HEK293 (cell line): ENCODE results near the gene OR2L13.

Experiments
- HOXA7 ChIP-seq: sonication (generic); formaldehyde crosslinking; IDR thresholded peaks from 2 replicates; pipeline ENCODE4 v1.8.1; 2022; ENCODE audit warnings: missing genetic modification reagents, borderline replicate concordance
- ZBTB8A ChIP-seq: fragments of 450-650 bp; formaldehyde crosslinking; IDR thresholded peaks from 2 replicates; pipeline ENCODE4 v1.5.1; 2016; ENCODE audit warnings: missing biosample characterization, missing genetic modification characterization
- ZNF394 ChIP-seq: fragments of 450-650 bp; formaldehyde crosslinking; IDR thresholded peaks from 2 replicates; pipeline ENCODE4 v1.5.1; 2016; ENCODE audit warnings: missing biosample characterization, missing genetic modification characterization, mild to moderate bottlenecking, moderate library complexity, borderline replicate concordance
- ZNF560 ChIP-seq: fragments of 450-650 bp; formaldehyde crosslinking; IDR thresholded peaks from 2 replicates; pipeline ENCODE4 v1.5.1; 2017; ENCODE audit warnings: missing biosample characterization, missing genetic modification characterization, borderline replicate concordance
- ZNF621 ChIP-seq: fragments of 450-650 bp; formaldehyde crosslinking; IDR thresholded peaks from 2 replicates; pipeline ENCODE4 v1.5.1; 2017; ENCODE audit warnings: missing biosample characterization, missing genetic modification characterization
- ZNF658 ChIP-seq: fragments of 450-650 bp; formaldehyde crosslinking; IDR thresholded peaks from 2 replicates; pipeline ENCODE4; 2016; ENCODE audit warnings: missing biosample characterization, missing genetic modification characterization
- ZNF776 ChIP-seq: fragments of 450-650 bp; formaldehyde crosslinking; IDR thresholded peaks from 2 replicates; pipeline ENCODE4 v1.5.0; 2017; ENCODE audit warnings: missing biosample characterization, missing genetic modification characterization, borderline replicate concordance
- TF ChIP-seq, protein P1 (sequence below): fragments of 450-650 bp; formaldehyde crosslinking; IDR thresholded peaks from 2 replicates; pipeline ENCODE4 v1.5.1; 2016; ENCODE audit warnings: missing biosample characterization, missing genetic modification characterization
- TF ChIP-seq, protein P2 (sequence below): fragments of 450-650 bp; formaldehyde crosslinking; IDR thresholded peaks from 2 replicates; pipeline ENCODE4 v1.5.1; 2016; ENCODE audit warnings: missing biosample characterization, missing genetic modification characterization
- TF ChIP-seq, protein P3 (sequence below): sonication (generic); formaldehyde crosslinking; IDR thresholded peaks from 2 replicates; pipeline ENCODE4 v1.8.1; 2022; ENCODE audit warnings: mild to moderate bottlenecking, moderate library complexity, missing genetic modification reagents
- TF ChIP-seq, protein P4 (sequence below): fragments of 450-650 bp; formaldehyde crosslinking; IDR thresholded peaks from 2 replicates; pipeline ENCODE4 v1.5.1; 2016; ENCODE audit warnings: missing biosample characterization, missing genetic modification characterization

DNA sequence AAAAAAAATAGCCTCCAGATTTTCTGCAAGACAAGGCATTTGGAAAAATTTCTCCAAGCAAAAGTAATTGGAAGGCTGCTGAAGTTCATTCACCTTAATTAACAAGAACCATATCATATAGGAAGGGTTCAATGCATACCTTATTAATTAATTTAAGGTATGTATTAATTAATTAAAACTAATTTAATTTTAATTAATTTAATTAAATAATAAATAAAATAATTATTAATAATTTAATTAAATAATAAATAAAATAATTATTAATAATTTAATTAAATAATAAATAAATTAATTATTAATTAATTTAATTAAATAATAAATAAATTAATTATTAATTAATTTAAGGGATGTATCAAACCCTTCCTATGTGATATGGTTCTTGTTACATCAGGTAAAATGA lies 7.9 kb downstream of the OR2L13 start:
- no peak for TF ChIP-seq ZNF621
- no peak for TF ChIP-seq ZNF560 (tag by site-specific recombination)
- TF ChIP-seq, protein P1, sequence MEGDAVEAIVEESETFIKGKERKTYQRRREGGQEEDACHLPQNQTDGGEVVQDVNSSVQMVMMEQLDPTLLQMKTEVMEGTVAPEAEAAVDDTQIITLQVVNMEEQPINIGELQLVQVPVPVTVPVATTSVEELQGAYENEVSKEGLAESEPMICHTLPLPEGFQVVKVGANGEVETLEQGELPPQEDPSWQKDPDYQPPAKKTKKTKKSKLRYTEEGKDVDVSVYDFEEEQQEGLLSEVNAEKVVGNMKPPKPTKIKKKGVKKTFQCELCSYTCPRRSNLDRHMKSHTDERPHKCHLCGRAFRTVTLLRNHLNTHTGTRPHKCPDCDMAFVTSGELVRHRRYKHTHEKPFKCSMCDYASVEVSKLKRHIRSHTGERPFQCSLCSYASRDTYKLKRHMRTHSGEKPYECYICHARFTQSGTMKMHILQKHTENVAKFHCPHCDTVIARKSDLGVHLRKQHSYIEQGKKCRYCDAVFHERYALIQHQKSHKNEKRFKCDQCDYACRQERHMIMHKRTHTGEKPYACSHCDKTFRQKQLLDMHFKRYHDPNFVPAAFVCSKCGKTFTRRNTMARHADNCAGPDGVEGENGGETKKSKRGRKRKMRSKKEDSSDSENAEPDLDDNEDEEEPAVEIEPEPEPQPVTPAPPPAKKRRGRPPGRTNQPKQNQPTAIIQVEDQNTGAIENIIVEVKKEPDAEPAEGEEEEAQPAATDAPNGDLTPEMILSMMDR (tag by site-specific recombination) = no peak
- TF ChIP-seq, protein P2, sequence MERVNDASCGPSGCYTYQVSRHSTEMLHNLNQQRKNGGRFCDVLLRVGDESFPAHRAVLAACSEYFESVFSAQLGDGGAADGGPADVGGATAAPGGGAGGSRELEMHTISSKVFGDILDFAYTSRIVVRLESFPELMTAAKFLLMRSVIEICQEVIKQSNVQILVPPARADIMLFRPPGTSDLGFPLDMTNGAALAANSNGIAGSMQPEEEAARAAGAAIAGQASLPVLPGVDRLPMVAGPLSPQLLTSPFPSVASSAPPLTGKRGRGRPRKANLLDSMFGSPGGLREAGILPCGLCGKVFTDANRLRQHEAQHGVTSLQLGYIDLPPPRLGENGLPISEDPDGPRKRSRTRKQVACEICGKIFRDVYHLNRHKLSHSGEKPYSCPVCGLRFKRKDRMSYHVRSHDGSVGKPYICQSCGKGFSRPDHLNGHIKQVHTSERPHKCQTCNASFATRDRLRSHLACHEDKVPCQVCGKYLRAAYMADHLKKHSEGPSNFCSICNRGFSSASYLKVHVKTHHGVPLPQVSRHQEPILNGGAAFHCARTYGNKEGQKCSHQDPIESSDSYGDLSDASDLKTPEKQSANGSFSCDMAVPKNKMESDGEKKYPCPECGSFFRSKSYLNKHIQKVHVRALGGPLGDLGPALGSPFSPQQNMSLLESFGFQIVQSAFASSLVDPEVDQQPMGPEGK (tag by site-specific recombination) = no peak
- TF ChIP-seq, protein P3, sequence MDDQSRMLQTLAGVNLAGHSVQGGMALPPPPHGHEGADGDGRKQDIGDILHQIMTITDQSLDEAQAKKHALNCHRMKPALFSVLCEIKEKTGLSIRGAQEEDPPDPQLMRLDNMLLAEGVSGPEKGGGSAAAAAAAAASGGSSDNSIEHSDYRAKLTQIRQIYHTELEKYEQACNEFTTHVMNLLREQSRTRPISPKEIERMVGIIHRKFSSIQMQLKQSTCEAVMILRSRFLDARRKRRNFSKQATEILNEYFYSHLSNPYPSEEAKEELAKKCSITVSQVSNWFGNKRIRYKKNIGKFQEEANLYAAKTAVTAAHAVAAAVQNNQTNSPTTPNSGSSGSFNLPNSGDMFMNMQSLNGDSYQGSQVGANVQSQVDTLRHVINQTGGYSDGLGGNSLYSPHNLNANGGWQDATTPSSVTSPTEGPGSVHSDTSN (CRISPR knock-in tag) = no peak
- TF ChIP-seq HOXA7 = no peak
- no peak for TF ChIP-seq ZNF658 (tag by site-specific recombination)
- no peak for TF ChIP-seq ZBTB8A (tag by site-specific recombination)
- no peak for TF ChIP-seq ZNF776 (tag by site-specific recombination)
- no peak for TF ChIP-seq ZNF394 (tag by site-specific recombination)
- TF ChIP-seq, protein P4, sequence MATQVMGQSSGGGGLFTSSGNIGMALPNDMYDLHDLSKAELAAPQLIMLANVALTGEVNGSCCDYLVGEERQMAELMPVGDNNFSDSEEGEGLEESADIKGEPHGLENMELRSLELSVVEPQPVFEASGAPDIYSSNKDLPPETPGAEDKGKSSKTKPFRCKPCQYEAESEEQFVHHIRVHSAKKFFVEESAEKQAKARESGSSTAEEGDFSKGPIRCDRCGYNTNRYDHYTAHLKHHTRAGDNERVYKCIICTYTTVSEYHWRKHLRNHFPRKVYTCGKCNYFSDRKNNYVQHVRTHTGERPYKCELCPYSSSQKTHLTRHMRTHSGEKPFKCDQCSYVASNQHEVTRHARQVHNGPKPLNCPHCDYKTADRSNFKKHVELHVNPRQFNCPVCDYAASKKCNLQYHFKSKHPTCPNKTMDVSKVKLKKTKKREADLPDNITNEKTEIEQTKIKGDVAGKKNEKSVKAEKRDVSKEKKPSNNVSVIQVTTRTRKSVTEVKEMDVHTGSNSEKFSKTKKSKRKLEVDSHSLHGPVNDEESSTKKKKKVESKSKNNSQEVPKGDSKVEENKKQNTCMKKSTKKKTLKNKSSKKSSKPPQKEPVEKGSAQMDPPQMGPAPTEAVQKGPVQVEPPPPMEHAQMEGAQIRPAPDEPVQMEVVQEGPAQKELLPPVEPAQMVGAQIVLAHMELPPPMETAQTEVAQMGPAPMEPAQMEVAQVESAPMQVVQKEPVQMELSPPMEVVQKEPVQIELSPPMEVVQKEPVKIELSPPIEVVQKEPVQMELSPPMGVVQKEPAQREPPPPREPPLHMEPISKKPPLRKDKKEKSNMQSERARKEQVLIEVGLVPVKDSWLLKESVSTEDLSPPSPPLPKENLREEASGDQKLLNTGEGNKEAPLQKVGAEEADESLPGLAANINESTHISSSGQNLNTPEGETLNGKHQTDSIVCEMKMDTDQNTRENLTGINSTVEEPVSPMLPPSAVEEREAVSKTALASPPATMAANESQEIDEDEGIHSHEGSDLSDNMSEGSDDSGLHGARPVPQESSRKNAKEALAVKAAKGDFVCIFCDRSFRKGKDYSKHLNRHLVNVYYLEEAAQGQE (tag by site-specific recombination) = no peak
